SH-SY5Y (cell line): Measurements from ENCODE around the gene ZNF101.

ENCODE experiments used
- GATA2 ChIP-seq: IDR thresholded peaks from 2 replicates; pipeline ENCODE4 v1.6.1; 2011; ENCODE audit warnings: mild to moderate bottlenecking, low read depth, low read length
- GATA3 ChIP-seq: IDR thresholded peaks from 2 replicates; pipeline ENCODE4 v1.6.1; 2011; ENCODE audit warnings: low read depth, mild to moderate bottlenecking, low read length, moderate library complexity

ZNF101 gene

DNA sequence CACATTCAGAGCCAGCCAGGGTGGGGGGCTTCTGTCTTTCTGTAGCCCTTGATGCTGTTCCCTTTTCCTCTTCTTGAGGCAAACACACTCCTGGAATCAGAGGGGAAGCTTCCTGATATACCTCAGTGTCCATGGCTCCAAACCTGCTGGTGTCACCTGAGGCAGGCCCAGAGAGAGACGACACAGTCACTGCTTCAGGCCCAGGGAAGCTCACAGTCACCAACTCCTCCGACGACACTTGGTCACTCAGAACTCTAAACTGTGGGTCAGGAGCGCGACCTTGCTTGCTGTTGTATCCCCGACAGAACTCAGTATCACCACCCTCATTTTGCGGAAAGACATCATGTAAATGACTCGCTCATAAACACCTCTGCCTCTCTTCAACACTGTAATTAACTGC lies 6.3 kb upstream of the ZNF101 start:
- TF ChIP-seq GATA2 (no peak), GATA3 (no peak)

- no peak for TF ChIP-seq GATA2
- no peak for TF ChIP-seq GATA3
These were observed 5.8 kb upstream of the ZNF101 start for GRCh38 chr19:19662871-19663255.

DNA sequence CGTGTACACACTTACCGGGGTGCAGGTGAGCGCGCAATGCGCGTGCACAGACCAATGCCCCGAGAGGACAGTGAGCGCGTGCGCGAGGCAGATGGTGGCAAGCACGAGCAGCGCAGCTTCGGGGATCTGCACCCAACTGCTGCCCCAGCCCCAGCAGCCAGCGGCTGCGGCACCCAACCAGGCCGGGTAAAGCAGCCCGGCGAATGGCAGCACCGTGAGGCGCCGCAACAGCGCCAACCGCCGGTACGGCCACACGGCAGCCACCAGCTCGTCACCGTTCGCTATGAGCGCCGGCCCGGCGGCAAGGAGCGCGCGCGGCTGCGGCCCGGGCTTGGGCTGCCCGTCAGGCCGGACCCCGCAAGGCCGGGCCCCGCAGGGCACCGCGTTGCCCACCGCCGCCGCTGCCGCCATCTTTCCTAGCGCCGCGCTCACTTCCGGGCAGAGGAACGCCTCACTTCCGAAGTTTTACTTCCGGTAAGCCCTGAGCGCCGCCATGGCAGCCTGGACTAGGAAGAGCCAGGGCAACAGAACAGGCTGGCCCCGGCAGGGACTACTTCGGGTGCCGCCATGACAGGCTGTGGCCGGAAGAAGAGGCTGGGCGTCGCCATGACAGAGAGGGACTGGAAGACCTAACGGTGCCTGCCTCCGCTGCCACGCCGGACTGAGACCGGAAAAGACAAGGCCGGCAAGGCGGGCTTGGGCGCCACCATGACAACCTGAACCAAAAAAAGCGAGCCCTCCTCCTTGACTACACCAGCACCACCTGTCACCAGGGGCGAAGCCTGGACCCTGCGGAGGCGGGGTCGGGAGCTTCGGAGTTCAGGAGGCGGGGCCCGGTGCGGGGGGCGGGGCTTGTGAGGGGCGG lies 5.2 kb upstream of the ZNF101 start, which contains the start of gene ATP13A1:
Gene ATP13A1, minus strand, starts transcription at position 421 of the 865 bp plus-strand sequence. Its CDS starts 10 bp downstream, at position 411.
- TF ChIP-seq GATA2 (no peak), GATA3 (no peak)

DNA sequence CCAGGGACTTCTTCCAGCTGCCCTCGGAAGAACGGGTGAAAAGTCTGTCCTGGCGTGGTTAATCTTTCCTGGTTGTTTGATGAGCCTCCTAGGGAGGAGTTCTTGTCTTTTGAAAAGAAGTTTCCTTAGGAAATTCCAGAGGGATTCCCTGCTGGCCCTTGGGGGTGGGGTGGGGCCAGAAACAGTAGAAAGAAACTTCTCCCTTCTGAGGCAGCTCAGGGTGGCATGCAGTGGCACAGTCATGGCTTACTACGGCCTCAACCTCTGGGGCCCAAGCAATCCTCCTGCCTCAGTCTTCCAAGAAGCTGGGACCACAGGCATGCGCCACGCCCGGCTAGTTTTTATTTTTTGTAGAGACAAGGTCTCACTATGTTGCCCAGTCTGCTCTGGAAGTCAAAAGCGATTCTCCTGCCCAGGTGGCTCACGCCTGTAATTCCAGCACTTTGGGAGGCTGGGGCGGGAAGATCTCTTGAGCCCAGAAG lies 1.5 kb downstream of the ZNF101 start:
- TF ChIP-seq GATA3 = no peak
- no peak for TF ChIP-seq GATA2

DNA sequence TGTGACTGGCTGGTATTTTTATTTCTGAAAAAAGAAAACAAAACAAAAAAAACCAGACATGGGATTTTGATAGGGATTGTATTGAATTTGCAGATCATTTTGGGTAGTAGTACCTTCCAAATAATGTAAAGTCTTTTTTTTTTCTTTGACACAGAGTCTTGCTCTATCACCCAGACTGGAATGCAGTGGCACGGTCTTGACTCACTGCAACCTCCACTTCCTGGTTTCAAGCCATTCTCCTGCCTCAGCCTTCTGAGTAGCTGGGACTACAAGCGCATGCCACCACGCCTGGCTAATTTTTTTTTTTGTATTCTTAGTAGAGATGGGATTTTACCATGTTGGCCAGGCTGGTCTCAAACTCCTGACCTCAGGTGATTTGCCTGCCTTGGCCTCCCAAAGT lies 4.2 kb downstream of the ZNF101 start:
- TF ChIP-seq GATA3 (no peak), GATA2 (no peak)

DNA sequence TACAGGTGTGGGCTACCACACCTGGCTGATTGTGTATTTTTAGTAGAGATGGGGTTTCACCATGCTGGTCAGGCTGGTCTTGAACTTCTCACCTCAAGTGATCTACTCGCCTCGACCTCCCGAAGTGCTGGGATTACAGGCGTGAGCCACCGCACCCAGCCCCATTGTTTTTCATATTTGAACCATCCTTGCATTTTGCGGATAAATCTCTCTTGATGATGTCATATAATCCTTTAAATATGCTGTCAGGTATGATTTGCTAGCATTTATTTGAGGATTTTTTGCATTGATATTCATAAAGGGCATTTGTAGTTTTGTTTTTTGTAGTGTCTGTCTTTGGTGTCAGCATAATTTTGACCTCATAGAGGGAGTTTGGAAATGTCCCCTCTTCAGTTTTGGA lies 5.7 kb downstream of the ZNF101 start:
- TF ChIP-seq GATA2 (no peak), GATA3 (no peak)

DNA sequence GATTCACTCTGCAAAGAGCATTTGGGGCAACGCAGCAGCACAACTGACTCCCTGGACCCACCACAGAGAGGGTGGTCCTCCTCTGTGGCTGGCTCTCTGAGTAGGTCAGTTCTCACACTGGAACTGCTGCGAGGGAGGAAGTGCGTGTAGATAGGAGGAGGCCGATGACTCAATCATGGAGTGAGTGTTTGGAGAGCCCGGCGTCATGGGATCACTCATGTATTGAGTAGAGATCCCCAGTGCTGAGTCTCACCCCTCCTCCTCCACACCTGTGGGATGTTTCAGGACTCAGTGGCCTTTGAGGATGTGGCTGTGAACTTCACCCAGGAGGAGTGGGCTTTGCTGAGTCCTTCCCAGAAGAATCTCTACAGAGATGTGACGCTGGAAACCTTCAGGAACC lies 8.9 kb downstream of the ZNF101 start:
- TF ChIP-seq GATA3 = no peak
- no peak for TF ChIP-seq GATA2

GRCh38 chr19:19679176-19680073 lies 10.8 kb downstream of the ZNF101 start:
- no peak for TF ChIP-seq GATA3
- no peak for TF ChIP-seq GATA2

DNA sequence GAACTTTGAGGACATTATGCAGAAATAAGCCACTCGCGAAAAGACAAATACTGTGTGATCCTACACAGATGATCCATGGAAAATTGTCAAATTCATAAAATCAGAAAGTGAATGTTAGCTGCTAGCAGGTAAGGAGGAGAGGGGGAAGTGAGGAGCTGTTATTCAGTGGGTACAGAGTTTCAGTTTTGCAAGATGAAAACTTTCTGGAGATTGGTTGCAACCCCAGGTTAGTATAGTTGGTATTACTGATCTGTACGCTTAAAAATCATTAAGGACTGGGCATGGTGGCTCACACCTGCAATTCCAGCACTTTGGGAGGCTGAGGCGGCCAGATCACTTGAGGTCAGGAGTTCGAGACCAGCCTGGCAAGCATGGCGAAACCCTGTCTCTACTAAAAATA lies 17.9 kb downstream of the ZNF101 start:
- no peak for TF ChIP-seq GATA2
- no peak for TF ChIP-seq GATA3

DNA sequence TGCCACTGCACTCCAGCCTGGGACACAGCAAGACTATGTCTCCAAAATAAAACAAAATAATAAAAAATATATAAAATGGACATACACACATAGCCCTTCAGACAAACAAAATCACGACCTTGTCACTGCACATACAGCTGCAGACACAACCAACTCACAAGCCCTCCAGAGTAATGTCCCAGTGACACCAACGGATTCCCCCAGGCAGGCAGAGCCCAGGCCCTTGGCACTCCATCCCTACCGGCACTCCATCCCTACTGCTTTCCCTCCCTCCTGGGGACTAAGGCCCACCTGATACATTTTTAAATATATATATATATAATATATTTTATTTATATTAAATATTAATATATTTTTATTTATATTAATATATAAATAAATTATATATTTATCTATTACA lies 18.5 kb downstream of the ZNF101 start:
- TF ChIP-seq GATA3 = no peak
- TF ChIP-seq GATA2 = no peak

DNA sequence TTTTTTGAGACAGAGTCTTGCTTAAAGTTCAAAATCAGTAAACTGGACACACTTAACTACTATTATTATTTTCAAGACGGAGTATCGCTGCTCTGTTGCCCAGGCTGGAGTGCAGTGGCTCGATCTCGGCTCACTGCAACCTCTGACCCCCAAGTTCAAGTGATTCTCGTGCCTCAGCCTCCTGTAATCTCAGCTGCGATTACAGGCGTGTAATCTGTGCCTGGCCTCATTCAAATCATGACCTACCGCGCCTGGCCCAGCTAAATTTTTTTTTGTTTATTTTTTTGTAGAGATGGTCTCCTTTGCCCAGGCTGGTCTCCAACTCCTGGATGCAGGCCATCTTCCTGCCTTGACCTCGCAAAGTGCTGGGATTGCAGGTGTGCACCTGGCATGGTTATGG lies 23.0 kb downstream of the ZNF101 start:
- TF ChIP-seq GATA2 = no peak

GRCh38 chr19:19696386-19696785 lies 27.7 kb downstream of the ZNF101 start:
- TF ChIP-seq GATA2 (no peak), GATA3 (no peak)

- no peak for TF ChIP-seq GATA2
- TF ChIP-seq GATA3 = no peak
These were observed 28.9 kb downstream of the ZNF101 start for GRCh38 chr19:19697589-19697988.

DNA sequence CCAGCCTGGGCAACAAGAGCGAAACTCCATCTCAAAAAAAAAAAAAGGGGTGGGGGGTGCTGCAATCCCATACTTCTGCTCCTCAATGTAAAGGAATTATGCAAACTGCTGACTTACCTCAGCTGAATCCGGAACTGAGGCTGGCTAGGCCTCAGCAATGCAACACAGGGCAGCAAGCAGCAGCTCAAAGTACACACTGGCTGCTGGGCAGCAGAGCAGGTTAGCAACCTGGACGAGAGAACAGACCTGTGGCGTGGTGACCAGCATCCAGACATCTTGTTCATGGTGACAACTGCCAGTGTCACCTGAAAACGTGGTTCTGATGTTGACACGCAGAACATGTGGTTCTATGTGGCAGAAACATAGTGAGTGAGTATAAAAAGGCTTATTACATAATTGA lies 36.2 kb downstream of the ZNF101 start:
- no peak for TF ChIP-seq GATA2
- TF ChIP-seq GATA3 = no peak
